GM11168 (cell line): ENCODE data around the gene SLC35B1.
"Not testable (repeated sequence)": the region's sequence is repeated elsewhere in the genome, so short reads cannot be mapped to it uniquely, and the experiment has no call there.

Source experiments
- in situ Hi-C: fragments of 300-500 bp; cut with MboI; formaldehyde crosslinking; loops from one replicate; pipeline ENCODE4 v1.12.0; 2022; ENCODE audit warnings: low sequenced_read_pairs; ENCODE audit not compliant: unreplicated experiment

Gene SLC35B1

DNA sequence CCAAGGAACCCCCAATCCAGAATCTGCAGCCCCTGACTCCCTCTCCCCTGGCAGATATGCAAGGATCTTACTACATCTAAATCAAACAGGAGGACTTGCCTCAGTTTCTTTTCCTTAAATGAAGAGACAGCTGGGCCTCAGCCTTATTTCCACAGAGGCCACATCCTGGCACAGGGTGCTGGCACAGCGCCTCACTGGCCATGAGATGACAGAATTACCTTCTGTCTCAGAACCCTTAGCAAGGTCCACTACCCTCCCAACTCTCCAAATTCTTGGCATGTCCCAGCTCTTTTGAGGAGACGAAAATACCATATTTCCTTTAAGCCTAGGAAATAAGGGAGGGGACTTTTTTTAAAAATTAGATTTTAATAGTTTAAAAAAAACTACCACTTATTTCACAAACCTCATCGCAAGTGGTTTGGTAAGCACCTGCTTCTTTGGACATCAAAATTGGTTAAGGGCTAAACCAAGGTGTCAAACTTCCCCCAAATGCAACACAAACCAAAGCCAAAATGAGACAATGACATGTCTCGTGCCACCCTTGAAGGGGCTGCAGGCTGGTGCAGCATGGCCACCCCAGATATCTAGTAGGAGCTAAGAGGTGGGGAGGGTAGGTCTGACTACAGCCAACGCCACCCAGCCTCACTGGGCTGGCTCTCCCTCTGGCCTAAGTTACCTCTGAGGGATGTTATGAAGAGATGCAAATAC, 30.8 kb upstream of the SLC35B1 start:
- in situ Hi-C loops, result loop anchor here (5.0 kb wide), 1 partner anchor 49 kb away; the partner anchor contains the start of gene KAT7

DNA sequence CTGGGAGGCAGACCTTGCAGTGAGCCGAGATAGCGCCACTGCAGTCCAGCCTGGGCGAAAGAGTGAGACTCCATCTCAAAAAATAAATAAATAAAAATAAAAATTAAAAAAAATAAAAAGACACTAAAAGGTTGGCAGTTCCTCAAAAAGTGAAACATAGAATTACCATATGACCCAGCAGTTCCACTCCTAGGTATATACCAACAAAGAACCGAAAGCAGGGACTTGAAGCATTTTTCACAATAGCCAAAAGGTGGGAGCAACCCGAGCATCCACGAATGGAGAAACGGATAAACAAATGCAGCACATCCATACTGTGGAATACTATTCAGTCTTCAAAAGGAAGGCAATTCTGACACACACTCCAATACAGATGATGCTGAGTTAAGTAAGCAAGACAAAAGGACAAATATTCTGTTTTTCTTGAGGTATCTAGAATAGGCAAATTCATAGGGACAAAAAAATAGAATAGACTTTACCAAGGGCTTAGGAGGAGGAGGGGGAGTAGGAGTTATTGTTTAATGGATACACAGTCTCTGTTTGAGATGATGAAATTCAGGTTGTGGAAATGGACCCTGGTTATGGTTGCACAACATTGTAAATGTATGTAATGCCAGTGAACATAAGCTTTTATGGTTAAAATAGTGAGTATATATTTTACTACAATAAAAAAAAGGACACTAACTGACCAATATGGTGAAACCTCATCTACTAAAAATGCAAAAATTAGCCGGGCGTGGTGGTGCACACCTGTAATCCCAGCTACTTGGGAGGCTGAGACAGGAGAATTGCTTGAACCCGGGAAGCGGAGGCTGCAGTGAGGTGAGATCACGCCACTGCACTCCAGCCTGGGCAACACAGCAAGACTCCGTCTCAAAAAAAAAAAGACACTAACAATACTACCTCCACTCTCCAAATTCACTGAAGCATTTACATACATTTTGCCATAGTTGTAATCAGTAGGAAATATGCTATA, 27.0 kb upstream of the SLC35B1 start:
- in situ Hi-C loops, result loop anchor here (5.0 kb wide), 1 partner anchor 52 kb away; the partner anchor contains the start of gene KAT7

DNA sequence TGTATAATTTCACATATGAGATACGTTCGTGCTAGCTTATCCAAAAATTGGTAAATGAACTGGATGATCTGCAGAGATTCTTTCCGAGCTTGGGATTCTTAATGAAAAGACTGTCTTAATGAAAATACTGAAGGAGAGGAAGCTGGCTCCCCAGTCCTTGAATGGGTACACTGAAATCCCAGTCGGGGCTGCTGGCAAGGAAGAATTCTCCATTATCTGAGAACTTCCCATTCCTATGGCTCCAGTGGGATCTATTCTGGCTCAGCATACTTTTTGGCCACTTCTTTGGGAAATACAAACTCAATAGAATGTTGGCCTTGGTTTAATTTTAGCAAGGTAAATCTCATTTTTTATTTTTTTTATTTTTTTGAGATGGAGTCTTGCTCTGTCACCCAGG, 23.7 kb upstream of the SLC35B1 start:
- in situ Hi-C loops, result no loop called here

DNA sequence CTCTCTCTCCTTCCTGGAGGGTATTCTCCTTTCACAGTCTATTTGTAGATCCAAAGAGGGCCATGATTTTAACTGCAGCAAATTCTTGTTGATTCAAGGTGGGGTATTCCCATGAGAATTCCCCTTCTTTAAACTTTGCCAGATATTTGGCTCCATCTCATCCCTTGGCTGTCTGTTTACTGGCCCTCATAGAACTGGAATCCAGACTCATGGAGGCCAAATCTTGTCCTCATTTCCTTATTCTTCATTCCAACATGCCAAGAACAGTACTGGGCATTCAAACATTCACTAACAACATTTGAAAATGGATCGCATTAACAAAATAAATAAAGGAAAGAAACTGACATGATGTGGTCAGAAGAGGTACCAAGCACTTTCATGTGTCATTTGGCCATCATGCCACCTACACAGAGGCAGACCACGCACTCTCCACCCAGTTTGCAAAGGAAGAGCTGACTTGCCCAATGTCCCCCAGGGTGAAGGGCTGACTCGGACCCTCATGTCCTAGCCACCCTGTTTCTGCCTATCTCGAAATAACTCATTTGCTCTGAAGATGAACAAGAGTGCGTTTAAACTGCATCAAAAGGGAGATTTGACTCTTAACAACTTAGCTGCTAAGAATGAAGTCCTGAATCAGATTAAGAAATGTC, 23.1 kb upstream of the SLC35B1 start:
- in situ Hi-C loops, result no loop called here

DNA sequence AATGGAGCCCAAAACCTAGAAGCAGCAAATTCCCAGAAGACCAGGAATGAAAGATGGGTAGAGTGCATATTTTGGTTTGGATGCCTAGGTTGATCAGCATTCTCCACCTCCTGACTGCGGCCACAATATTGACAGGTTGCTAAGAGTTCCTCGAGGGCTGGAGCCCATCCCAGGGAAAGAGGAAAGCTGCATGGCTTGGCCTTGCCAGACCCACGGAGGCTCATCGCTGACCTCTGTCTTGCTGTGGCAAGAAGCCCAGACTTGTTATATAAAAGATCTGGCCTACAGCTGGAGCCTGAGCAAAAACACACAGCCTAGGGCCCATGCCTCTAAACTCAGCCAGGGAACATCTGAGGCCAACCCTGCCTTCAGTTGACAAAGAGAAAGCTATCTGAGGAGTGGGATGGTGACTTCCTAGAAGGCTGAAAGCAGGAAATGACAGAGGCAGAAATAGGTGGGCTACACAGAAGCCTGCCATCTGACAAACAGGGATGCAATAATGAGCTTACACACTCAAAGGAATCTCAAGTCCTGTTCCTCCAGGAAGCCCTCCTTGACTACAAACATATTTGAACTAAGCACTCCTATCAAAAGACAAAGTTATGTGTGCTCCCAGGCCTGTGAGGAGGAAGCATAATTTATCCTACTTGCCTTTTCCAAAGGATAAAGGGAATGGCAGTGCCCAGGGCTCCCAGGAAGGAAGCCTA, 22.5 kb upstream of the SLC35B1 start:
- in situ Hi-C loops, result no loop called here

DNA sequence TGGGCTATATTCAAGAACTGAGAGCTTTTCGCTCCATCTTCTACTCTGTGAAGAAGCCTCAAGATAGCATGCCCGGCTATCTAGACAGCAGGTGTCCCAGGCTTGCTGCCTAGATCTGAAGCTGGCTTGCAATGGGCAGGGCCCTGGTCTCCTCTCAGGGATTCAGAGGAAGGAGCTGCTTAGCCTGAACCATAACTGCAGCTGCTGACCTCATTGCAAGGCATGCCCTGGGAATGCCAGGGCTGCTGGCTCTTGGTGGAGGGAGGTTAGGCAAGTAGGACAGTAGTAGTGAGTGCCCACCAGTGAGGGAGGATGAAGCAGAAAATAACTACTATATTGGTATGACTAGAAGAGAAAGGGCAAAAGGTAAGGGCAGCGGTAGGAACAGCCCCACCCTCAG, 21.3 kb upstream of the SLC35B1 start:
- in situ Hi-C loops, result no loop called here

DNA sequence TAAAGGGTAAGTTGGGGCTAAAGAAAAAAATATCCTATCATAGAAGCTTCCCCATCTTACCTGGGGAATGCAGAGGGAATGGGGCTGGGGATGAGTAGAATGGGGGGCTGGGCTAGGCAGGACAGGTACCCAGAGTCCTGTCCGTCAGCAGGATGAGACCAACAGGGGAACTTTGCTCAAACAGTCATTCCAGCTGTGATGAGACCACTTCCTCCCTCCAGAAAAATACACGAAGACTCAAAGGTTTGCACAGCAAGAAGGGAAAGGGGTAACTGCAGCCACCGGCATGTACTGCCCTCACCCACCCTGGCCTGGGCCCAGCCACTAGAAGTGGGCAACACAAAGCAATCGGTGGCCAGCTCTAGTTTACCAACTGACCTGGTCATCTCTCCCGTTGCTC, 20.7 kb upstream of the SLC35B1 start:
- in situ Hi-C loops, result no loop called here

DNA sequence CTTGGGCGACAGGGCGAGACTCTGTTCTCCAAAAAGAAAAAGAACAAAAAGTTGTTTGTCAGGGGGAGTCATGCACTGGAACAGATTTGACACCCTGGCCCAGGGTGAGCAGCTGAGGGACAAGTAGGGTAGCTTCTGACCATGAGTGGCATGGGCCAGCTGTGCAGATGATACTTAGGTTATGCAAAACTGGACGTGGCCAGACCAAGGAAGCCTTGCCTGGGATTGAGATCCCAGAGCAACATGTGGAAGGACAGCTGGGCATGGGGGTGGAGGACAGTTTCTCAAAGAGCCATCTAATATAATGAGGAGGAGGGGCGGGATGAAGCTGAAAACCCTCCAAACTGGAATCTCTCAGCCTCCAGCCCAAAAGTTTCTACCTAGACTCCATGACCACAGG, 19.6 kb upstream of the SLC35B1 start:
- in situ Hi-C loops, result no loop called here

DNA sequence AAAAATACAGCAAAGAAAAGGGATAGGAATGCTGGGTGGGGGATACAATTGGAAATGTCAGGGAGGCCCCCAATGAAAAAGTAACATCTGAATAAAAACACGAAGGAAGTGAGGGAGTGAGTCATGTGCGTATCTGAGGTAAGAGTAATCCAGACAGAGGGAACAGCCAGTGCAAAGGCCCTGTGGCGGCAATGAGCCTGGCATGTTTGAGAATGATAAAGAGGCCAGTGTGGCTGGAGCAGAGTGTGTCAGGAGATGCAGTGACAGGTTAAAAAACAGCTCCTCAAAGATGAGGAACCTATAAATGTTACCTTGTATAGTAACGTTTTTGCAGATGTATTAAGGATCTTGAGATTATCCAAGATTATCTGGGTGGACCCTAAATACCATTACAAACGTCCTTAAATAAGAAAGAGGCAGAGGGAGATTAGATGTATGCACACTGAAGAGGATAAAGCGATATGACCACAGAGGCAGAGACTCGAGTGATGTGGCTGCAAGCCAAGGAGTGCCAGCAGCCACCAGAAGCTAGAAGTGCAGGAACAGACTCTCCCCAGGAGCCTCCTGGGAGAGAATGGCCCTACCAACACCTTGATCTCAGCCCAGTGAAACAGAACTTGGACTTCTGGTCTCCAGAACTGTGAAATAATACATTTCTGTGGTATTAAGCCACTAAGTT, 17.8 kb upstream of the SLC35B1 start:
- in situ Hi-C loops, result no loop called here

DNA sequence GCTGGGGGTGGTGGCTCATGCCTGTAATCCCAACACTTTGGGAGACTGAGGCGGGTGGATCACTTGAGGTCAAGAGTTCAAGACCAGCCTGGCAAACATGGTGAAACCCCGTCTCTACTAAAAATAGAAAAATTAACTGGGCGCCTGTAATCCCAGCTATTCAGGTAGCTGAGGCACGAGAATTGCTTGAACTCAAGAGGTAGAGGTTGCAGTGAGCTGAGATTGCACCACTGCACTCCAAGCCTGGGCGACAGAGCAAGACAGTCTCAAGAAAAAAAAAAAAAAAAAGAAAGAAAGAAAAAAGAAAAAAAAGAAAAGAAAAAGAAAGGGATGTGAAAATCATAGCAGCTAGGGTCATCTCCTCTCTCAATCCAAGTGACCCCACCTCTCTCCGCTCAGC, 16.8 kb upstream of the SLC35B1 start:
- in situ Hi-C loops, result not testable (repeated sequence)

DNA sequence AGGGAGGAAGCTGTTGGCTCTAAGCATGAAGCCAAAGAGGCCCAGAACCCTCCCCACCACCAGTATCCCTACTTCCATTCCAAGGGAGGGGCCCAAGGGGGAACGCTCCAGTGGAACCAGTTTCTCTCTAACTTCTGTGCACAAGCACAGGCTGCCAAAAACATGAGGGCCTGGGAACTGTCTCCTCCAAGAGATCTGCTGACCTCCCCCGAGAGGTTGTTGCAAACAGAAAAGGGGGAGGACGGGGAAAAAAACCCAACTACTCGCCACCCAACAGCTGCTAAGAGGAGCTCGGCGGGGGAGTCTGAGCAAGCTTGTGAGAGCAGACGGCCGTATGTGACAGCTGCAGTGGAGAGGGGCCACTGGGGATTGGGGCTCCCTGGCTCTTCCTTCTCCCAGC, 15.7 kb upstream of the SLC35B1 start:
- in situ Hi-C loops, result no loop called here

DNA sequence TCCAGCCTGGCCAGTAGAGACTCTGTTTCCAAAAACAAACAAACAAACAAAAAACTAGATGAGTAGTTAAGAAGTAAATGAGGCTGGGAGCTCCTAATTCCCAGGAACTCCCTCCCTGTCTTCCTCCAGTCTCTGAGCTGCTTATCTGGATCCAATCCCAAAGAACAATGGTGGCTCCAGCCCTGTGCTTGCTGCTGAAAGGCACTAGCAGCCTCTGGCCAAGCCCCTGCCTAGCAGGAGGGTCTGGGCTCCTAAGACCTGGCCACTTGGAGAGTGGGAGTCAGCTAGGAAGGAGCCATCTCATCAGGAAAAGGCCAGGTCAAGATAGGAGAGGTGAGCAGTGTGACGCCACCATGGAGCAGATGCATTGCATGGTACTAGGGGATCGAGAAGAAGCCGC, 14.3 kb upstream of the SLC35B1 start:
- in situ Hi-C loops, result no loop called here

DNA sequence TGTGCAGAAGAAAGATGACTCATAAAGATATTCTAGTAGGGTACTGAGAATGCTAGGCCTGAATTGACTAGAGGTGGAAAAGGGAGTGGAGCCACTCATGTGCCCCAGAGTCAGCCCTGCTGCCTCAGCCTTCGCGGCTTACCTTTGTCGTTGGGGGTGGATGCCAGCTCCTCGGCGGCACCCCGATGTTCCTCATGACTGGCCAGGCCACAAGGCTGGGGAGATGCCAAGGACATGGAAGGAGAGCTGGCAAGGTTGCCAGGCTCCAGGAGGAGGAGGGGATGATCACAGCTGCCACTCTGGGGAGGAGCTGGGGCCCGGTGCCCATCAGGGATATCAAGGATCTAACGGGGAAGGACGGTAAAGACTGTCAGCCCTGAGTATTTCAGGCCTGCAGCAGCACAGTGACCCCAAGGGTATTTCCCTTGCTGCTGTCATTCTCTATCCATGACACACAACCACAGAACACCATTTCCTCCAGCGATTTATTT, 9.7 kb upstream of the SLC35B1 start:
- in situ Hi-C loops, result no loop called here

DNA sequence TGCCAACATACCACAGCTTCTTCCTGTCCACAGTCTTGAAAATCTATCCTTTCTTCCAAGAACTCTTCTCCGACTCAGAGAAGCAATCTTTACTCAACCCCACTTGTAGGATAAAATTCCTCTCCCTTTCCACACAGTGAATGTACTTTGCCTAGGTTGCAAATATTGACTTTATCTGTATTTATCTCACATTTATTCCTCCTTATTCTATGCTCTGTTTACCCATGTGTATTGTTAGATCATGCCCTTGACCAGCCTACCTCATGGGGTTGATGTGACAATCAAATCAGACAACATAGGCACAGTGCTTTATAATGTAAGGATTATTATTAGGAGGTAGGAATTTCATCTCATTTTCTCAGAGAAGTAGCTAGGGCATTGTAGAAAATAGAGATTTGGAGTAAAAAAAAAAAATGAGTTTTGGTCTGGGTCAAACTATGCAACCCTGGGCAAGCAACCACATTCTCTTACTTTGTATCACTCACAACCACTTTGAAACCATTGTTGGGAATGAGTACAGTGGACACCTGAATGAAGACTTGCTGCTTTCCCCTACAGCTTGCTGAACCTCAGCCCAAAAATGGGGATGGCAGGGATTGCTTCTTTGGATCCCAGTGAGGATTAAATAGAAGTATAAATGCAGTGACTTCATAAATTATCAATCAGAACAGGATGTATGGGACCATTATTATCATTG, 9.1 kb upstream of the SLC35B1 start:
- in situ Hi-C loops, result no loop called here

DNA sequence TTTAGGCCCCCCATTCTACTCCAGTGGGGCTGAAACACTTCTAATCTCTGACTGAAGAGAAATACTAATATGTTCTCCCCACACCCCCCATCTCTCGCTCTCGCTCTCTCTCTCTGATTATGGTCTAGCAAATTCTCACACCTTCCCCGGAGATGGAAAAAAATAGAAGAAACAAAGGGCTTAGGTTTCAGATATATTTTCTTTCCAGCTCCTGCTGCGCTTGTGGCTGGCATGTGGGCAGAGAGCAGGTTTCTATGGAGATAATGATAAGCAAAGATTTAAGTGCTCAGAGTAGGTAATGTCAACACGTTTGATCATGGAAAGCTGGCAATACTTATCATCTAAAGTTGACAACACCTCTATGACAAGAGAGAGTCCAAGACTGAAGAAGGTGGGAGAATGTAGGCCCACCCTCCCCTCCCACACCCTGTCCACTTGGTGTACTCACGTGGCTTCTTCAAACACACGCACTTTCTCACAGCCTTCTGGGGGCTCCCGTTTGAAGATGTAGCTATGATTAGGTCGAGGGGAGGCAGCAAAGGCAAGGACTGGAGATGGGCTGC, 8.0 kb upstream of the SLC35B1 start:
- in situ Hi-C loops, result no loop called here

DNA sequence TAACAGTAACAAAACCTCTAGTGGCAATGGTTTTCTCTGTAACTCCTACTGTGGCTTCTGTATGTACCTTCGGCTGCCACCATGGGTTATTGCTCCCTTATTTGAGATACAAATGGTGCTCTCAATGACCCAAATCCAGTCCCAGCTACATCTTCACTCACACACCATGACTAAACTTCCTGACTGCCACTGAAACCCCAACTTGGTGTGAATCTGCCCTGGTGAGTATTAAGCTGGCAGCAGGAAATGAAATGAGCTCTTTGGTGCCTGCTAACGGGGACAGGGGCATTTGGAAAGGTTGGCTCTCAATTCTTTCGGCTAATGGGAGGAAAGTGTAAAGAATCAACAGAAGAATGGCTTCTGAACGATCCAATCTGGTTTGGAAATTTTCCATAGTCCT, 7.5 kb upstream of the SLC35B1 start:
- in situ Hi-C loops, result no loop called here

DNA sequence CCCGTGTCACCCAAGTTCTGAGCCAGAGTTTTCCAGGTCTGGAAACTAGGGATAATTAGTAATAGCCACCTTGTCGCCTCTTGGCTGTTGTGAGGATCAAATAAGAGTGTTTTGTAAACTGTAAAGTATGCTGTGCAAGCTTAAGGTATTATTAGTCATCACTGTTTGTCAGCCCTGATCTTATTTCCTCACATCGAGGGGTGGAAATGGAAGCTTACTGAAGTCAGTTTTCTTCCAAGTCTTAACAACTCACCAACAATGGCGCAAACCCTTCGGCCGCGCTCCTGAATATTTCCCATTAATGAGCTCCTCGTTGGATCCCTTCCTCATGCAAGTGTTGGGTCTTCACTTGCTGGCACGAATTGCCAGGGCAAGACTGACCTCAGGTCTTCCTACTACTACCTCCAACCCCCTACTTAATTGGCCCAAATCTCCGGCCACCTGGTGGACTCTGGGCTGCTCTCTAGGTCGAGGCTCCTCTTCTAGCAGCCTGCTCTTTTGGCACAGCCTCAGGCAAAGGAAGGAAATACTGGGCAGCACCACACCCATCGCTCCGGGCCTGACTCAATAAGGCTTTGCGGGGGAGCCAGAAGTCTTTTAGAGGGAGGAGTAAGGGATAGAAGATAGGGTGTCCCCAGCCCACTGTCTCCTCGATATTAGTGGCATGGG, 885 bp upstream of the SLC35B1 start:
- in situ Hi-C loops, result no loop called here

DNA sequence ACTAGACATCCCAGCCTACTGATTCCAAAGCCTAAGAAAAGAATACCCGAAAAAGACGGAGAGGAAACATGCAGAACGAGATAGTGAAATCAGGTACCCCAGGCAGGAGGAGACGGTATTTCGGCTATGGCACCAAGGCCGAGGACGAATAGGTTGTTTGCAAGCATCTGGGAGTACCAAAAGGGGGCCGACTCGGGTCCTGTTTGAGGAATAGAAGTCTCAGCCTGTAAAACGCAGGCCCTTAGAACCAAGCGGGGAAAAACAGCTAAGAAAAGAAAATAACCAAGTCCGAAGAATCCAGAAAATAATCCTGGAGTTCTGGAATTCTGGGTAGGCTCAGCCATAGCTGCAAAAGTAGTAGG, 537 bp downstream of the SLC35B1 start:
- in situ Hi-C loops, result no loop called here
